ENCODE results near the gene ROPN1B.

Gene ROPN1B

GRCh38 chr3:126030455-126030854, 61.5 kb downstream of the ROPN1B start:
- no peak for DNase-seq (ENCODE audit: low read depth)

DNA sequence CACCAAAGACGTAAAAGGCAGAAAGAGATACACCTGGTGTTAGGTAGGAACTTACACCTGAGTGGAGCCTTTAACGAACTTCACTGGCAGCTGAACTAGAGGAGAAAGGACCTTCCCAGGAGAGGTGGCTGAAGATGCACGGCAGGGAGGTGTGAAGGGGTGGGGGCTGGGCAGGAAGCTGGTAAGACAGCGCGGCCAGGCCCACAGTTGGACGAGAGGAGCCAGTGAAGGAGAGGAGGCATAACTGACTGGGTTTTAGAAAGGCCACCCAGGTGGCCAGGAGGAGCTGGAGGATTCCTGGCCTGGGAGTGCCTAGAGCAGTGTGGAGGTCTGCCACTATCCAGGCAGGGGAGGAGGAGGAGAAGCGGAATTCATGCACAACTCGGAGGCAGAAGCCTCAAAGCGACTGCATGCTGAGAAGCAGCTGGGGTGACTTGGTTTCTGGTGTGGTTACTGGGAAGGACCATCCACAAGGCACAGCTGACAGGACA, 63.0 kb downstream of the ROPN1B start:
- no peak for DNase-seq (ENCODE audit: low read depth)

All from fibroblast of the conjunctiva (primary cell).